HepG2 (cell line): Measurements from ENCODE around the gene PPP1R13B. TPM values are rescaled to one million over a fixed set of nuclear protein-coding genes. Genes with fewer than 3 reads are reported as not detected.
A peak's percentile ranks its signal among the peaks of the same experiment; 100 is the strongest.

Experiments
- CSRNP2 ChIP-seq: sonication (generic); formaldehyde crosslinking; conservative IDR thresholded peaks from 2 replicates; pipeline ENCODE4 v1.8.0; 2022; ENCODE audit warnings: low read depth, missing genetic modification reagents
- KAT8 ChIP-seq: IDR thresholded peaks from 2 replicates; pipeline ENCODE4 v1.6.1; 2016; ENCODE audit warnings: missing genetic modification reagents, missing compliant biosample characterization
- MTF2 ChIP-seq: sonication (generic); formaldehyde crosslinking; IDR thresholded peaks from 2 replicates; pipeline ENCODE4 v1.5.0; 2020; ENCODE audit warnings: missing genetic modification reagents, borderline replicate concordance
- NCOR1 ChIP-seq: fragments of 200-600 bp; sonication (generic); IDR thresholded peaks from 2 replicates; pipeline ENCODE4 v1.7.0; 2017; ENCODE audit warnings: antibody characterized with exemption, low read length, borderline replicate concordance
- POLR2AphosphoS5 ChIP-seq: IDR thresholded peaks from 2 replicates; pipeline ENCODE4 v1.6.1; 2012; ENCODE audit warnings: low read depth, low read length
- RFXAP ChIP-seq: sonication (generic); formaldehyde crosslinking; IDR thresholded peaks from 2 replicates; pipeline ENCODE4 v1.4.0; 2020; ENCODE audit warnings: missing genetic modification reagents, borderline replicate concordance
- SMYD3 ChIP-seq: sonication (generic); formaldehyde crosslinking; IDR thresholded peaks from 2 replicates; pipeline ENCODE4 v1.8.1; 2023; ENCODE audit warnings: mild to moderate bottlenecking, missing genetic modification reagents
- SNAI1 ChIP-seq: sonication (generic); formaldehyde crosslinking; IDR thresholded peaks from 2 replicates; pipeline ENCODE4 v1.5.0; 2020; ENCODE audit warnings: mild to moderate bottlenecking, missing genetic modification reagents, borderline replicate concordance
- TSC22D2 ChIP-seq: sonication (generic); formaldehyde crosslinking; IDR thresholded peaks from 2 replicates; pipeline ENCODE4 v1.5.1; 2020; ENCODE audit warnings: missing genetic modification reagents, mild to moderate bottlenecking, borderline replicate concordance
- ZBTB1 ChIP-seq: sonication (generic); formaldehyde crosslinking; IDR thresholded peaks from 2 replicates; pipeline ENCODE4 v1.4.0; 2020; ENCODE audit warnings: missing genetic modification reagents, borderline replicate concordance
- ZC3H4 ChIP-seq: sonication (generic); formaldehyde crosslinking; IDR thresholded peaks from 2 replicates; pipeline ENCODE4 v1.4.0; 2020; ENCODE audit warnings: missing genetic modification reagents, borderline replicate concordance
- ZFYVE20 ChIP-seq: sonication (generic); formaldehyde crosslinking; IDR thresholded peaks from 2 replicates; pipeline ENCODE4 v1.8.0; 2023; ENCODE audit warnings: low read depth, mild to moderate bottlenecking, moderate library complexity, missing genetic modification reagents, borderline replicate concordance
- ZNF382 ChIP-seq: sonication (generic); formaldehyde crosslinking; IDR thresholded peaks from 2 replicates; pipeline ENCODE4 v1.5.0; 2020; ENCODE audit warnings: missing genetic modification reagents, mild to moderate bottlenecking, borderline replicate concordance
- ZNF484 ChIP-seq: sonication (generic); formaldehyde crosslinking; IDR thresholded peaks from 2 replicates; pipeline ENCODE4 v1.5.1; 2020; ENCODE audit warnings: mild to moderate bottlenecking, low read depth, missing genetic modification reagents, borderline replicate concordance
- ZNF570 ChIP-seq: sonication (generic); formaldehyde crosslinking; IDR thresholded peaks from 2 replicates; pipeline ENCODE4 v1.4.0; 2020; ENCODE audit warnings: mild to moderate bottlenecking, missing genetic modification reagents, borderline replicate concordance
- ZNF605 ChIP-seq: sonication (generic); formaldehyde crosslinking; IDR thresholded peaks from 2 replicates; pipeline ENCODE4 v1.8.0; 2022; ENCODE audit warnings: mild to moderate bottlenecking, missing genetic modification reagents
- ZNF609 ChIP-seq: sonication (generic); formaldehyde crosslinking; IDR thresholded peaks from 2 replicates; pipeline ENCODE4 v1.4.0; 2020; ENCODE audit warnings: mild to moderate bottlenecking, missing genetic modification reagents, borderline replicate concordance
- ZNF780A ChIP-seq: sonication (generic); formaldehyde crosslinking; IDR thresholded peaks from 2 replicates; pipeline ENCODE4 v1.8.0; 2022; ENCODE audit warnings: mild to moderate bottlenecking, missing genetic modification reagents, moderate library complexity
- ZNF879 ChIP-seq: sonication (generic); formaldehyde crosslinking; IDR thresholded peaks from 2 replicates; pipeline ENCODE4 v1.8.1; 2023; ENCODE audit warnings: missing genetic modification reagents
- polyA plus RNA-seq, 8 experiments: library from polyadenylated mRNA; depleted of rRNA in 3 of 8; stranded (reverse) in 7 of 8; unstranded in 1 of 8; fragments of >200 nt; fragmentation: Illumina TruSeq in 4 of 8; extraction: Trizol in 4 of 8; gene quantifications; 2 replicates each; pipeline versions ENCODE4 v1.2.1 to v1.2.3, GENCODE V29; 2011 to 2016; ENCODE audit warnings: low read depth in 4 of 8, missing spikeins in 1 of 8, mixed read lengths in 1 of 8; ENCODE audit not compliant: insufficient read depth in 1 of 8
- total RNA-seq, 5 experiments: library from RNA; depleted of rRNA; stranded (reverse); fragments of >200 nt; fragmentation: Illumina TruSeq; extraction: Trizol; gene quantifications; 2 replicates each; pipeline ENCODE4 v1.2.3, GENCODE V29; 2016; ENCODE audit warnings: low read depth in 1 of 5
- TF ChIP-seq, protein P1 (sequence below): sonication (generic); formaldehyde crosslinking; conservative IDR thresholded peaks from 2 replicates; pipeline ENCODE4 v1.8.0; 2022; ENCODE audit warnings: mild to moderate bottlenecking, moderate library complexity, missing genetic modification reagents
- TF ChIP-seq, protein P2 (sequence below): sonication (generic); formaldehyde crosslinking; IDR thresholded peaks from 2 replicates; pipeline ENCODE4 v1.4.0; 2020; ENCODE audit warnings: missing genetic modification reagents, borderline replicate concordance

Gene PPP1R13B
- total and polyA plus RNA-seq, 2 of the 13 experiments (the other 11 are each of a cell fraction or from before 2014, with no cell fraction given): 4.6 to 9.4 TPM

DNA sequence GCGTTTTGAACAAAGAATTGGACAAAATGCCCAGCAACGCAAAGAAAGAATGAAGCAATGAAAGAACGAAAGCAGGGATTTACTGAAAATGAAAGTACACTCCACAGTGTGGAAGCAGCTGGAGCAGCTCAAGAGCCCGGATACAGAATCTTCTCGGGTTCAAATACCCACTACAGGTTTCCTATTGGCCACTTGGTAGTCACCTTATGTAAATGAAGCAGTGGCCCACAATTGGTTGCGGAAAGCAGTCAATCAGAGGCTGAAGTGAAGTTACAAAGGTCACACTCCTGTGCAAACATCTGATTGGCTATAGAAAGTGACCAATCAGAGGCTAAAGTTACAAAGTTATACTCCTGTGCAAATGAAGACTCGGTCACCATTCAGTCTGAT, 15.0 kb upstream of the PPP1R13B start (continued):
- TF ChIP-seq CSRNP2 (CRISPR knock-in tag) (no peak), ZNF879 (CRISPR knock-in tag) (no peak), ZBTB1 (no peak), SNAI1 (CRISPR knock-in tag) (no peak), SMYD3 (CRISPR knock-in tag) (no peak), ZNF780A (CRISPR knock-in tag) (no peak), MTF2 (CRISPR knock-in tag) (no peak), ZNF609 (no peak), ZNF605 (CRISPR knock-in tag) (no peak), TSC22D2 (no peak), ZNF382 (CRISPR knock-in tag) (no peak), ZFYVE20 (CRISPR knock-in tag) (no peak), NCOR1 (0 out of 2 replicates have a peak, but pooled peaks have one; percentile 23), POLR2AphosphoS5 (peak; percentile 82), RFXAP (CRISPR knock-in tag) (0 out of 2 replicates have a peak, but pooled peaks have one; percentile 20), KAT8 (peak; percentile 42; the same call in 1 of the 2 replicates), ZNF484 (no peak), ZNF570 (no peak), ZC3H4 (no peak)
- TF ChIP-seq, protein P1, sequence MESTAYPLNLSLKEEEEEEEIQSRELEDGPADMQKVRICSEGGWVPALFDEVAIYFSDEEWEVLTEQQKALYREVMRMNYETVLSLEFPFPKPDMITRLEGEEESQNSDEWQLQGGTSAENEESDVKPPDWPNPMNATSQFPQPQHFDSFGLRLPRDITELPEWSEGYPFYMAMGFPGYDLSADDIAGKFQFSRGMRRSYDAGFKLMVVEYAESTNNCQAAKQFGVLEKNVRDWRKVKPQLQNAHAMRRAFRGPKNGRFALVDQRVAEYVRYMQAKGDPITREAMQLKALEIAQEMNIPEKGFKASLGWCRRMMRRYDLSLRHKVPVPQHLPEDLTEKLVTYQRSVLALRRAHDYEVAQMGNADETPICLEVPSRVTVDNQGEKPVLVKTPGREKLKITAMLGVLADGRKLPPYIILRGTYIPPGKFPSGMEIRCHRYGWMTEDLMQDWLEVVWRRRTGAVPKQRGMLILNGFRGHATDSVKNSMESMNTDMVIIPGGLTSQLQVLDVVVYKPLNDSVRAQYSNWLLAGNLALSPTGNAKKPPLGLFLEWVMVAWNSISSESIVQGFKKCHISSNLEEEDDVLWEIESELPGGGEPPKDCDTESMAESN (CRISPR knock-in tag): no peak
- TF ChIP-seq, protein P2, sequence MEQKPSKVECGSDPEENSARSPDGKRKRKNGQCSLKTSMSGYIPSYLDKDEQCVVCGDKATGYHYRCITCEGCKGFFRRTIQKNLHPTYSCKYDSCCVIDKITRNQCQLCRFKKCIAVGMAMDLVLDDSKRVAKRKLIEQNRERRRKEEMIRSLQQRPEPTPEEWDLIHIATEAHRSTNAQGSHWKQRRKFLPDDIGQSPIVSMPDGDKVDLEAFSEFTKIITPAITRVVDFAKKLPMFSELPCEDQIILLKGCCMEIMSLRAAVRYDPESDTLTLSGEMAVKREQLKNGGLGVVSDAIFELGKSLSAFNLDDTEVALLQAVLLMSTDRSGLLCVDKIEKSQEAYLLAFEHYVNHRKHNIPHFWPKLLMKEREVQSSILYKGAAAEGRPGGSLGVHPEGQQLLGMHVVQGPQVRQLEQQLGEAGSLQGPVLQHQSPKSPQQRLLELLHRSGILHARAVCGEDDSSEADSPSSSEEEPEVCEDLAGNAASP (CRISPR knock-in tag): peak; percentile 21; the same call in 1 of the 2 replicates
